GM20431 (cell line): ENCODE measurements around the gene LRRK2.

Source experiments
- in situ Hi-C: fragments of 300-500 bp; cut with MseI, MboI; formaldehyde crosslinking; loops from one replicate; pipeline ENCODE4 v1.15.0; 2020; ENCODE audit warnings: low sequenced_read_pairs; ENCODE audit not compliant: unreplicated experiment

Gene LRRK2

DNA sequence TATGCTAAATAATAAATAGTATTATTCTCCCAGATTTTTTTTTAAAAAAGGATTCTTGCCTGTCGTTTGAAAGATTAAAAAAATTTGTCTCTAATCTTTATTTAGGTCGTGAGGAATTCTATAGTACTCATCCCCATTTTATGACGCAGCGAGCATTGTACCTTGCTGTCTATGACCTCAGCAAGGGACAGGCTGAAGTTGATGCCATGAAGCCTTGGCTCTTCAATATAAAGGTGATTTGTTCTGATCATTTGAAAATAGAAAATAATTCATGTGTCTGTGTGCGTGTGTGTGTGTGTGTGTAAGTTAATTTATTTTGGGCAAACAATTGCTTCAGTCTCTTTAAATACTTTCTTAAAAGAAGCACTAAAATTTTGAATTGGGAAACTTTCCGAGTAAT, 84.2 kb downstream of the LRRK2 start:
- in situ Hi-C loops: loop anchor here (25.0 kb wide), 1 partner anchor 297 kb away; no protein-coding TSS in a partner anchor

DNA sequence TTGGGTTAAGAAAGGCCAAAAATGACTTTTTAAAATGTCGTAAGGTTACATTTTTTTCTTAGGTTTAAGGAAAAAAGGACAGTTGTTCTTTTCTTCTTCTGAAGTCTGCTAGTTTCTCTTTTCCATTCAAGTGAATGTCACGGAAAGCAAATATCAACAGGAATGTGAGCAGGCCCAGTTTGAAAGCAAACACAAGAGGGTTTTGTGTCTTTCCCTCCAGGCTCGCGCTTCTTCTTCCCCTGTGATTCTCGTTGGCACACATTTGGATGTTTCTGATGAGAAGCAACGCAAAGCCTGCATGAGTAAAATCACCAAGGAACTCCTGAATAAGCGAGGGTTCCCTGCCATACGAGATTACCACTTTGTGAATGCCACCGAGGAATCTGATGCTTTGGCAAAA, 85.4 kb downstream of the LRRK2 start:
- in situ Hi-C loops: loop anchor here (25.0 kb wide), 1 partner anchor 298 kb away; no protein-coding TSS in a partner anchor

DNA sequence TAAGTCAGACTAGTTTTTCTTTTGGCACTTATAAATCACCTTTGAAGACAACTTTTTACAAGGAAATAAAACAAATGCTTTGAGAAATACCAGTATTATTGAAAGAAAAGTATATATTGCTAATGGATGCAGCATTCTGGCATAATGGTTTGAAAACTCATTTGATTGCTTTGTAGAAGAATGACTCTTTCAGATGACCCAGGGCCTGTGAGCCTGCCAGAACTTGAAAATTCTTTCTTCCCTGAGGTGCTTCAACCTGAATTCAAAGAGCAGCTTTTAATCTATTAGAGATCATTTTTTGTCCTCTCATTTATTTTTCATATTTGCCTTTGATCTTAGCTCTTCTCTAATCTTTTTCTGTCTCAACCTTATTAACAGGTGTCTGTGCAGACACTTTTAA, 87.4 kb downstream of the LRRK2 start:
- in situ Hi-C loops: loop anchor here (25.0 kb wide), 1 partner anchor 300 kb away; no protein-coding TSS in a partner anchor

DNA sequence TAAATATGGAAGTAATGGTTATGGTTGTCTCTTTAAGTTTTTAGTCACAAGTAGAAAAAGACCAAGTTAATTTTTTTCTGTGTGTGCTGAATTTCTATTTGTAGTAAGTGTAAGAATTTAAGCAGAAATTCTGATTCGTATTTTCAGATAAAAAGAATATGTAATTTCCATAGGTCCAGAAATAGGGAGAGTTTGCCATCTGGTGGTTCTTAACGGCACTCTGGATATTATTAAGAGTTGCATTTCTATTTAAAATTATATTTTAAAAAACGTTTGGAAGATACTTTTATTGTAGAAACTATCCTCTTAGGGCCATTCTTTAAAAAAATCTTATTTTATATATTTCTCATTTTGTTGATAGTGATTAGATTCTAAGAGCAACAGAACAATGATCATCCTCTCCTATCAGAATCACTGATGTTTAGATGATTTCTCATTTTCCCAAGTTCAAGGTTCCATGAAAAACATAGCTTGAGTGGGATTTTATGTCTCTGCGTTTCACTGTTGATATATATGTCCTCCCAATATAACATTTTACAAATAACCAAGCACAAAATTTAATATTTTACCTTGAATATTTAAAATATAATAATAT, 88.3 kb downstream of the LRRK2 start:
- in situ Hi-C loops: loop anchor here (25.0 kb wide), 1 partner anchor 301 kb away; no protein-coding TSS in a partner anchor

DNA sequence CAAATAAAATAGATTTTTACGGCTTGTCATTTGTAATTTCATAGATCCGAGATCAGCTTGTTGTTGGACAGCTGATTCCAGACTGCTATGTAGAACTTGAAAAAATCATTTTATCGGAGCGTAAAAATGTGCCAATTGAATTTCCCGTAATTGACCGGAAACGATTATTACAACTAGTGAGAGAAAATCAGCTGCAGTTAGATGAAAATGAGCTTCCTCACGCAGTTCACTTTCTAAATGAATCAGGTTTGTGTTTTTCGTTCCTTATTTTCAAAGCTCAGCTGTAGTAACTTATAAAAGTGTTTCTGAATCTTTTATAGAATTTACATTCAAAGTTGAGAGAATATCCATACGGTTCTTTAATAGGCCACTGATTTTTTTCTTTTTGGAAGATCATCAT, 89.1 kb downstream of the LRRK2 start:
- in situ Hi-C loops: loop anchor here (25.0 kb wide), 1 partner anchor 302 kb away; no protein-coding TSS in a partner anchor

DNA sequence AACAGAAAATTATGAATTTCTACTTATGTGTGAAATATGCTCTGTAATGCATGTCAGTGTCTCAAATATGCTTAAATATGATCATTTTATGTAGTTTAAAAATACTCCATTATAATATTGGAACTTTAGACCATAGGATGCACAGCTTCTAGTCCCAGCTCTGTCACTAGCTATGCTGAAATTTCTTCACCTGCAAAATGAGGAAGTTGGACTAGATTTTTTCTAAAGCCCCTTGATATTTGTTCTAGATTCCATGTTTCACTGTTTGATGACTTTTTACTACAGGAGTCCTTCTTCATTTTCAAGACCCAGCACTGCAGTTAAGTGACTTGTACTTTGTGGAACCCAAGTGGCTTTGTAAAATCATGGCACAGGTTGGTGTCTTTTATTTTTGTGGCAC, 90.1 kb downstream of the LRRK2 start:
- in situ Hi-C loops: loop anchor here (25.0 kb wide), 1 partner anchor 303 kb away; no protein-coding TSS in a partner anchor

DNA sequence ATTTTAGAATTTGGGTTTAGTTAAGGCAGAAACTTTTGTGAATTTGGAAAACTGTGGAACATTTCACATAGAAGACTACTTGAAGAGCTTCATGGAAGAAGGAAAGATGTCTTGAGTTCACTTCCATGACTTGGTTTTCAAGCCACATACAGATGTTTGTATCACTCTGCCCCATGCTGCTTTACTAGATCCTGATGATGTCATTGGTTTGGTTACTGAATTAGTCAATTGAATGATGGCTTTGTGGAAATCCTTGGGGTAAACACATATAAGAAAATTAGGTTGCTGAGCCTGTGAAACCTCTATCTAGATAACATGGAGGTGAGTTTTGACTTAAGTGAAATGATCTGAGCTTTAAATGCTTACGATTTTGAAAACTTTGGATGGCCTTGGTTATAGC, 90.6 kb downstream of the LRRK2 start:
- in situ Hi-C loops: loop anchor here (25.0 kb wide), 1 partner anchor 303 kb away; no protein-coding TSS in a partner anchor

DNA sequence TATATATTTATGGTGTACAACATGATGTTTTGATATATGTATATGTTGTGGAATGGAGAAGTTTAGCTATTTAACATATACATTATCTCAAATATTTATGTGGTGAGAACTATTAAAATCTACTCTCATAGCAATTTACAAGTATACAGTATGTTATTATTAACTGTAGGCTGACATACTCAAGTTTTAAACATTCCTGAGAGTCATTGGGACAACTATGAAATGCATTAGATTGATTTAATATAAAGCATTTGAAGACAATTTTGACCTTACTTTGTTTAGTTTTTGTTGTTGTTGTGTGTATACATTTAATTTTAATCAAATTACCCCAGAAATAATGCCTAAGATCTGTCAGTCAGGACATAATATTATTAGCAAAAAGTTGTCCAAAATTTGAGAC, 99.5 kb downstream of the LRRK2 start:
- in situ Hi-C loops: loop anchor here (25.0 kb wide), 1 partner anchor 312 kb away; no protein-coding TSS in a partner anchor

DNA sequence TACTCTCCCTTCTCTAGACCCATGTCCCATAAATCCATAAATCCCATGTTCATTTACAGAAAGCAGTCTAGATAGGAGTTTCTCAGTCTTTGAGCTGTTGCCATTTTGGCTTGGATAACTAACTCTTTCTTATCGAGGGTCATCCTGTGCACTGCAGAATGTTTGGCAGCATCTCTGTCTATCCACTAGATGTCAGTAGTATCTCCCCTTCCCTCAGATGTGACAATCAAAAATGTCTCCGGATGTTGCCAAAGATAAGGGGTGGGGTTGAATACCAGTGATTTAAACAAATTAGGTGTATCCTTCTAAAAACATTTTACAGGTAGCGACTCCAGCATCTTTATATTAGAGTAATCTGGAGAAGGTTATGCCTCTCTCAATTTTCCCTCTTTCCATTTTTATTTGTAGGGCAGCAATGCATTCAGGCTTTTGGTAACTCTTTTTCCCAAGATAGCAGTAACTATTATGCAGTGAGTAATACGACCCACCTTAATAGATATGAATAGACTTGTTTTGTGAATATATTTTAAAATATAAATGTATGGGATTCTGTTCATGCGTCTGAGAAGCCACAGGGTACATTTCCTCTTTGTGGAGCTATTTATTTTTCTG, 100.7 kb downstream of the LRRK2 start:
- in situ Hi-C loops: no loop called here

DNA sequence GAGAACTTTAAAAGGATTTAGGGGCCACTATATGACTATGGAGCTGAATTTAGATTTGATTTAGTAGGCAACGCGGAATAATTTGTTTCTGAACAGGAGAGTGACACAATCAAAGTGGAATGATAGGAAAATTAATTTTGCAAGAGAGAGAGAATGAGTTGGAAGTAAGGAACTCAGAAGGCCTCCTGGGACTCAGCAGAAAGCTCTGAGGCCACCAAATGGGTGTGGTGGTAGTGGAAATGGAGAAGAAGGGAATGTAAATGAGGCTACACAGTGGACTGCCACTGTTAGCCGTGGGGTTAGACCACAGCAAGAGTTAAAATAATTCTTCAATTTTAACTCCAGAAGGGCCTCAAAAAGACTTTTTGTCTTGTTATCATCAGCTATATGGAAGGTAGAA, 102.7 kb downstream of the LRRK2 start:
- in situ Hi-C loops: no loop called here

DNA sequence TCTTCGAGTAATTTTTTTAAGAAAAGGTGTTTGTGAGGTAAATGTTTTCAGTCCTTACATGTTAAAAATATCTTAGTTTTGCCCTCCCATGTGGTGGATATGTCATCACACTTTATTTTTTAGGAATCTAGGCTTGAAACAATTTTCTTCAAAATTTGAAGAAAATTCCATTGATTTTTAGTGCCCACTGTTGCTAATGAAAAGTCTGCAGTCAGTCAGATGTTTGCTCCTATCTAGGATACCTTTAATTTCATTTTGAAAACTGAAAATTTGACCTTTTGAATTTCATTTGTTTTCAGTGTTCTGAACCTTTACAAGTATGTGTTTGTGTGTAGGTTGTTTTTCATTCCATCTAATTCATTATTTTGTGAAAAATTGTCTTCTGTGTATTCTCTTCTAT, 105.4 kb downstream of the LRRK2 start:
- in situ Hi-C loops: no loop called here

DNA sequence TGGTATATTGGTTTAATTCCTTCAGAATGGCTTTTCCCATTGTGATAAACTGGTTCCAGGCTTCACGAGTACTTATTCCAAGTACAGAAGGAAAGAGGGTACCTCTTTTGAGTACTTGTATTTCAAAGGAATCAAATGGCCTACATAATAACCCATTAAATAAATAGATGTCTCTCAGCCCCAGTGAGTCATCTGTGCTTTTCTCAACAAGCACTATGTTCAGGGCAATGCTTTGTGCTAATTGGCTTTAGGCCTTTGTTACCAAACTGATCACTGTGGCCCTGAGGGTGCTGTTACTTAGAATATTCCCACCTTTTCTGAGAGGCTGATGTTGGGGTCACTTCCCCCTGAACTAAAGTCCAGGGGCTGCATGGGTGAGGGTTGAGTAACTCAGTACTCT, 107.1 kb downstream of the LRRK2 start:
- in situ Hi-C loops: no loop called here

DNA sequence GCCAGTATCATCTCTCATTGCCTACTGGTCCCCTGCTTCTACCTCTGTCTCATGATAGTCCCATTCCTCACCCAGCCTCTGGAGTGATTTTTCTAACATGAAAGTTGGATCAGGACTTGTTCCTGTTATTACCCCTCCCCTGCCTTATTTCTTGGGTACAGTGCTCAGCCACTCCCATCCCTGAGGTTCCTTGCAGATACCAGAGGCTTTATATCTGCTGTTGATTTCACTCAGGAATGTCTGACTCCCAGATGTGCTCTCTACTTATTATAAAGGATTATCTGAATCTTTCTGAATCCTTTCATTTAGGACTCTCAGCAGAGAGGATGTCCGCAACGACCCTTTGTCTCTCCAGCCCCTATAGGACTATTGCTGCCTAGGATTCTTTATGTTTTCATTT, 111.2 kb downstream of the LRRK2 start:
- in situ Hi-C loops: no loop called here

DNA sequence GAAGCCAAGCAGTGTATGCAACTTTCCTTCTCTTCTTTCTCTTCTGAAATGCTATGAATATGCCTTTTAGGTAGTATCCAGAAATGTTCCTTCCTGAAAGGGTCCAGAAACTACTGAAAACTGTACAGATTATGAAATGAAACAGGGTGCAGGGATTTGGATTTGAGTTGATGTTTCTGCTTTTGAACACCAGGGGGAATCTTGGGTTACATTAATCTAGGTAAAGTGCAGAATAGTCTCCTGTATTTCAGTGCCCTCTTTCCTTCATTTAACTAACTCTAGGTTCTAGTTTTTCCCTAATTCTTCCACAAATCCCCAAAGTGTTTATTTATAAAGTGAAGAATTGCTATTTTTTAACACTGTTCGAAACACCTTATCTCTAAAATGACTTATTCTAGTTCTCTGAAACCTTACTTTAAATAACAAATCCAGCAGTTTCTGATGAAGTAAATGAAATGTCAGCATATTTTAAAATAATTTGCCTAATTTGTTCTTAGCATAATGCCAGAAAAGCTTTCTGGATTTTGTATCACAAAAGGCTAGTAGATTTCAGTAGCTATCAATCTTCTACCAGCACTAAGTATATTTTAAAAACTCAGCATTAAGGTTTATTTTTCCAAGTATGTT, 111.9 kb downstream of the LRRK2 start:
- in situ Hi-C loops: no loop called here

DNA sequence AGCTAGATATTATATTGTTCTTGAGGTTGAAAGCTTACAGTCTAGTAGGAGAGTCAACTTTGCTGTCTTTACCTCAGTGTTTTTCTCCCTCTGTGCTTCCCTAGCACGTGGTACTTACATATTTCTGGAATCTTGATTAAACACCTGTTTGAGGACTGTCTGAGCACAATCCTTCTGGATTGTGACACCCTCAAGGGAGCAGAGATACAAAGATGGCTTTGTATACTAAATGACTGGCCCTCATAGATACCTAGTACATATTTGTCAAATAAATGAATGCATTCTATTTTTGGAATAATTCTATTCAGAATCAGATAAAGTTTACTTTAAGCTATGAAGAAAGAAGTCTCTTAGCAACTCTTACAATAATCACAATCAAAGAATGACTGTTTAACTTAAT, 113.3 kb downstream of the LRRK2 start:
- in situ Hi-C loops: no loop called here

DNA sequence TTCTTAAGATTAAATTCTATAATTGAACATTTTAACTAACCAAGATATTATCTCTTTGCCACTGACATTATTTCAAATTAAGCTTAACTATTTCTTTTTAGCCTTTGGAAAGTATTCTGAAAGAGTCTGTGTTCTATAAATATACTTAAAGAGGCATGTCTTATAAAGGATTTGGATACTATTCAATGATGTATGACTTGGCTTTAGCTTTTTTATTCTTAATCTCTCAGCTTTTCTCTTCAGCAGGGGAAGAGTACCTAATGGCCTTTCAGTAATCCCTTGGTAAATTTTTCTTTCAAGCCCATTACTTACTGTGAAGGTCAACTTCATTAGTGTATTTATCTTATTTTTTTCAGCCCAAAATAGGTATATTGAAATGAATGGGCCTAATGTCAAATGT, 113.8 kb downstream of the LRRK2 start:
- in situ Hi-C loops: no loop called here

DNA sequence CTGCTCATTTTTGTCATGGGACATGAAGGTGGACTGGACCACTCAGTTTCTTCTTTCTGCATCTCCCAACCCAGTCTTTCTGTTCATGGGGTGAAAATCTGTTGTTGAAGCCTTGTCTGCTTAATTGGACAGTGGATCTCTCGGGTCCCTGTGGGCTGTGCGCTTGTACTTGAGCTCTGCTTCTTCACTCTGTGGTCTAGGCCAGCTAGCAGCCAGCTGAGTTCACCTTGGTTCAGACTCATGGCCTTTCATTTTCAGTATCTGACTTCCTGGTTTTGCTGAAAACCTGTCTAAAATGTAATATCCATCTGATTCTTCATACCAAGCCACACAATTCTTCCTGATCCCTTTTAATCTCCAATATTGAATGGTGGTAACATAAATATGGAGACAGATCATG, 117.2 kb downstream of the LRRK2 start:
- in situ Hi-C loops: no loop called here

DNA sequence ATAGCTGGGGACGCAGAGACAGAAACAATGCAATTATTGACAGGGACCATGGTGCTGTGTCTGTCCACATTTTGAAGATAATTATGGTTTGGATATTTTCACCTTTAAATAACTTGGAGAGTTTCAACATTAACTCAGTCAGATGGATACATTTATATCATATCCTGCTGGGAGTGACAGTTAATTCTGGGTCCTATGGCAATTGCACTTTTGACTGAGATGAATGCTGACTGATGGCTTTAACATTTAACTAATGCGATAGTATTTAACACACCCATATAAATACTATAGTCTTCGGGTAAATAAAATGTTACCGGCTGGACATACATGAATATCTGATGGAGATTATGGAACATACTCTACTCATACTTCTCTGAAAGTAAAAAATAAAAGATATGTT, 118.3 kb downstream of the LRRK2 start:
- in situ Hi-C loops: no loop called here

DNA sequence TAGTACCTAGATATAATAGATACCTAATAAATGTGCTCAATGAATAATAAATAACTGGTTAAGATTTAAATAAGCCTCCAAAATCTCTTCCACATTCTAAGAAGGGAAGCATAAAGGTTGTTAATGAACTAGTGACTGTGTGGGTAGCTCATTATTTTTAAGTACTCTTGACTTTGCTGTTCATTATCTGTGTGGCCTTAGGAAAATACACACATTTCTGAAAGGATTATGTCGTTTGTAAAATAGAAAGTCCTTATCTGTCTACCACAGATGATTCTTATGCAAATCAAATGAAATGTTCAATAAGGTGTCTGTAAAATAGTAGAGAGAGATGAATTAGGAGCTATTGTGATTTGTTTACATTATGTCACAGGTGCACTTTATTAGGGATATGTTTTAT, 119.5 kb downstream of the LRRK2 start:
- in situ Hi-C loops: no loop called here

DNA sequence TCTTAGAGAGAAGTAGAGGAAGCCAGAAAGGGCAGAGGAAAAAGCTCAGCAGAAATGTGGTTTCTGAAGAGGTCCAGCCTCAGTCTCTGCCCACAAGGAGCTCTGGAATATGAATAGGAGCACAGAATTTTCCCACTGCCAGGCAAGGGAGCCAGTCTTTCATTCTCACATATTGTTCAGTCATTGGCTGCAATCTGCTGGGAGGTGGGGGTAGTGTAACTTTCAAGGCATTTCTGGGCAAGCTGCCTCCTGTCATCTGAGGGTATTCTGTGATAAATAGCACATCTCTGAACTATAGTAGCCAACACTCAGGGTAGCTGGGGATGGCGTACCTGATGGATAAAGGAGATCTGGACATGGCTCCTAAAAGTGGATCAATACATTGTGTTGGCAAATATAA, 127.2 kb downstream of the LRRK2 start:
- in situ Hi-C loops: no loop called here

DNA sequence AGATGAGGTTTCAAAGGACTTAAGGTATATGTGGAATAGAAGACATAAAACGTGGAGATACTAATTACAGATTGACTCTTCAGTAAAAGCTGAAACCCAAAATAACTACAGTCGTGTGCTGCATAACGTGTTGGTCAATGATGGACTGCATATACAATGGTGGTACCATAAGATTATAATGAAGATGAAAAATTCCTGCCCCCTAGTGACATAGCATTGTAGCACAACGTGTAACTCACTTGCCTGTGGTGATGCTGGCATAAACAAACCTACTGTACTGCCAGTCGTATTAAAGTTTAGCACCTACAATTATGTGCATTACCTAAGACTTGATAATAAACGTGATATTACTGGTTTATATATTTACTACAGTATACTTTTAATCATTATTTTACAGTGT, 150.3 kb downstream of the LRRK2 start:
- in situ Hi-C loops: no loop called here
